HepG2 (cell line): Measurements from ENCODE around the gene PPM1H.

Experiments
- CTCF ChIP-seq: sonication (generic); formaldehyde crosslinking; IDR thresholded peaks from 2 replicates; pipeline ENCODE4 v1.5.0; 2020; ENCODE audit warnings: mild to moderate bottlenecking, missing genetic modification reagents, moderate library complexity
- KDM5A ChIP-seq: fragments of 200-600 bp; sonication (generic); IDR thresholded peaks from 2 replicates; pipeline ENCODE4 v1.7.0; 2018; ENCODE audit warnings: antibody characterized with exemption, mild to moderate bottlenecking, low read length, borderline replicate concordance
- TEAD2 ChIP-seq: sonication (generic); formaldehyde crosslinking; IDR thresholded peaks from 2 replicates; pipeline ENCODE4 v1.9.0; 2021; ENCODE audit warnings: missing genetic modification reagents

GRCh38 chr12:62771828-62772227 lies 163.1 kb downstream of the PPM1H start:
- no peak for TF ChIP-seq TEAD2 (CRISPR knock-in tag)
- TF ChIP-seq CTCF: no peak
- TF ChIP-seq KDM5A: no peak
